Adrenal gland (tissue), 5 donors: ENCODE measurements around the gene SEMA7A.

ENCODE experiments used
- CTCF ChIP-seq, 6 experiments: fragments of 450-650 bp in 4 of 6; fragments of 200-600 bp in 2 of 6; sonication (generic) in 1 of 6; IDR thresholded peaks; 1 replicate in 5 of 6; 2 replicates in 1 of 6; pipeline versions ENCODE4 v1.5.1 to v1.8.0; 2016 to 2021; ENCODE audit warnings: antibody characterized with exemption in 6 of 6, mild to moderate bottlenecking in 2 of 6, moderate library complexity in 1 of 6
- POLR2A ChIP-seq, 2 donors: fragments of 450-650 bp; IDR thresholded peaks; one replicate each; pipeline ENCODE4 v1.6.1; 2017; ENCODE audit warnings: antibody characterized with exemption in 2 of 2, mild to moderate bottlenecking in 2 of 2, moderate library complexity in 1 of 2
- donor health status: DM: no; HTN: no; CAD: no.

- TF ChIP-seq CTCF (IDR thresholded peaks at IDR 0.05) = no peak
- TF ChIP-seq POLR2A (IDR thresholded peaks at IDR 0.05) = no peak
Measured at GRCh38 chr15:74451322-74451721, 17.6 kb upstream of the SEMA7A start.
